IPS-18a (cell line): ENCODE measurements around the gene B3GALT5.
"Not testable (repeated sequence)": the region's sequence is repeated elsewhere in the genome, so short reads cannot be mapped to it uniquely, and the experiment has no call there.

ENCODE experiments used
- H3K27ac ChIP-seq: one replicate; pipeline ENCODE4 v1.5.1; 2013; ENCODE audit warnings: low read length
- H3K27me3 ChIP-seq: one replicate; pipeline ENCODE4 v1.6.1; 2013; ENCODE audit warnings: mild to moderate bottlenecking, low read length; ENCODE audit not compliant: control insufficient read depth, insufficient read depth
- H3K36me3 ChIP-seq: one replicate; pipeline ENCODE4 v1.6.1; 2013; ENCODE audit warnings: low read depth, low read length; ENCODE audit not compliant: control insufficient read depth
- H3K4me1 ChIP-seq: one replicate; pipeline ENCODE4 v1.6.1; 2013; ENCODE audit warnings: low read depth, low read length; ENCODE audit not compliant: control insufficient read depth
- H3K4me3 ChIP-seq: one replicate; pipeline ENCODE4 v1.5.1; 2013; ENCODE audit warnings: low read length
- H3K9ac ChIP-seq: one replicate; pipeline ENCODE4 v1.6.1; 2013; ENCODE audit warnings: mild to moderate bottlenecking, low read length, moderate library complexity
- H3K9me3 ChIP-seq: one replicate; pipeline ENCODE4 v1.6.1; 2013; ENCODE audit warnings: low read depth, low read length; ENCODE audit not compliant: control insufficient read depth

The B3GALT5 gene, protein sequence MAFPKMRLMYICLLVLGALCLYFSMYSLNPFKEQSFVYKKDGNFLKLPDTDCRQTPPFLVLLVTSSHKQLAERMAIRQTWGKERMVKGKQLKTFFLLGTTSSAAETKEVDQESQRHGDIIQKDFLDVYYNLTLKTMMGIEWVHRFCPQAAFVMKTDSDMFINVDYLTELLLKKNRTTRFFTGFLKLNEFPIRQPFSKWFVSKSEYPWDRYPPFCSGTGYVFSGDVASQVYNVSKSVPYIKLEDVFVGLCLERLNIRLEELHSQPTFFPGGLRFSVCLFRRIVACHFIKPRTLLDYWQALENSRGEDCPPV

DNA sequence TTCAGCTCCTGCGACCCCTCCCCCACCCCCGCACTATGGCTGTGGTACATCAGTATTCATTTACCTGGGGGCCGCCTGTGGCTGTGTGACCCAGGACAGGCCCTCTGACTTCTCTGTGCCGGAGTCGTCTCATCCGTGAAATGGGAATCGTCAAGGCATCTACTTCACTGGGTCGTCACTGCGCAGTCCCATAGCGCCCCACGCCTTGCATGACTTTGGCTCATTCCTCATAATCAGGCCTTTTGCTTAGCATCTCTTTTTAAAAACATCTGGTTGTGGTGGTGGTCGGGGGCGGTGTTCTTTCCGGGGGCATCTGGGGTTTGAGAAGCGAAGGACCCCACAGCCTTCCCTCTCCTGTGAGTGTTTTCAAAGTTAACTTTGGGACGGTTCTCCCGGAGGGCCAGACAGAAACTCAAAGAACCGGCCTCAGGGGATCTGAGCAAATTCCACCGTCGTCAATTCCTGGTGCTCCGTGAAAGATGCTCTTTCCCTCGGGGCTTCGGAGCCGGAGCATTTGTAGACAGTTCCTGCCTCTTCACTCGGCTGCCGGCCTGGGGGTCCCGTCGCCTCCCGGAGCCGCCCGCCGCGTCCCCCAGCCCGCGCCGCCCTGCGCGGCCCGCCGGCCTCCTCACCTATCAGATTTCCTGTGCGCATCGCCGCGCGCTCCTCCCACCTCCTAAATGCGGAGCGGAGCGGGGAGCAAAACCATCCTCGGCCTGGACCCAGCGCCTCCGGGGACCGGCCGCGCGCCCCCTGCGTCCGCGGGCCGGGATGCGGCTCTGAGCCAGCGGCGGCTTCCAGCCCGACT lies at the start of gene B3GALT5:
Gene B3GALT5, plus strand, starts transcription at position 708 of the 808 bp plus-strand sequence. CDS start 47,620 bp downstream, outside the sequence.
- no peaks in the 10 kb centered on the region for H3K9me3 ChIP-seq
- no peaks in the 10 kb centered on the region for H3K27me3 ChIP-seq
- H3K9ac ChIP-seq: peak within 1 kb of the TSS; percentile 46
- peak within 1 kb of the TSS; percentile 92 for H3K4me3 ChIP-seq
- no peak within 1 kb of the TSS for H3K27ac ChIP-seq
- H3K36me3 ChIP-seq: peaks cover 26% of the 10 kb centered on the region
- peaks cover 25% of the 10 kb centered on the region for H3K4me1 ChIP-seq

- Histone ChIP-seq H3K4me3 (no peak overlapping the region), H3K9ac (no peak overlapping the region), H3K36me3 (no peaks in the 10 kb centered on the region), H3K27me3 (no peaks in the 10 kb centered on the region), H3K27ac (no peak overlapping the region), H3K4me1 (no peaks in the 10 kb centered on the region), H3K9me3 (no peaks in the 10 kb centered on the region)
Measured at GRCh38 chr21:39564200-39564599, 48.5 kb upstream of the B3GALT5 start.

DNA sequence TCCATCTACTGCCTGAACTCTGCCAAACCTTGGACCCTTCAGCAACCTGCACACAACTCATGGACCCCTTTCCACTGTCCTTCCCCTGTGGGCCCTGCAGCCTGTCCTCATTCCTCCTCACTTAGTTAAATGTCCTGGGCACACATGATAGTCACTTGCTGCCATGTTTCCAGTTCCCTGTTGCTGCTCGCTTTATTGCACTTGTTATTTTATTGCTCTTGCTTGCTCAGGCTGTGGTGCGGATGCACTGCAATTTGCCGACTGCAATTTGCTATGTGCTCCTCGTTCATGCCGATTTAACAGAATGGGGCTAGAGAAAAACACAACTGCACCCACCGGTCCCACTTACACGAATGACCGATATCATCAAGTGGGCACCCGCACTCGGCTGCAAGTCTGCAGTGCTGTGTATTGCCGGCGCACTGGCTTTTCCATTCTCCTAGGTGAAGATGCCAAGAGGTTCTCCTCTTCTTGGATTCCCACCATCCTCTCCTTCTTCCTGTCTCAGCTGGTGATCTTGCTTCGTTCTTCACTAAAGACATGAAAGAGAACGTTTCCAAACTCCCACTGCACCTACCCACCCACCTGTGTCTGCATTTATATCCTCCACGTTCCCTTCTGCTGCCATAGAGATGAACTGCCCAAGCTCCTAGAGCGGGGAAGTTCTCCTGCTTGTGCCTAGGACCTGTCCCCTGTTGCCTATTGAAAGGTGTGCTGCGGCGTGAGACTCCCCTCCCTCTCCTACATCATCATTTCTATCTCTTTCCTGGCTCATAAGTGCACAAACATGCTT lies 45.4 kb upstream of the B3GALT5 start:
- no peak overlapping the region for H3K27ac ChIP-seq
- no peaks in the 10 kb centered on the region for H3K4me1 ChIP-seq
- H3K9ac ChIP-seq: no peak overlapping the region
- no peak overlapping the region for H3K4me3 ChIP-seq
- H3K27me3 ChIP-seq: no peaks in the 10 kb centered on the region
- H3K9me3 ChIP-seq: no peaks in the 10 kb centered on the region
- no peaks in the 10 kb centered on the region for H3K36me3 ChIP-seq

DNA sequence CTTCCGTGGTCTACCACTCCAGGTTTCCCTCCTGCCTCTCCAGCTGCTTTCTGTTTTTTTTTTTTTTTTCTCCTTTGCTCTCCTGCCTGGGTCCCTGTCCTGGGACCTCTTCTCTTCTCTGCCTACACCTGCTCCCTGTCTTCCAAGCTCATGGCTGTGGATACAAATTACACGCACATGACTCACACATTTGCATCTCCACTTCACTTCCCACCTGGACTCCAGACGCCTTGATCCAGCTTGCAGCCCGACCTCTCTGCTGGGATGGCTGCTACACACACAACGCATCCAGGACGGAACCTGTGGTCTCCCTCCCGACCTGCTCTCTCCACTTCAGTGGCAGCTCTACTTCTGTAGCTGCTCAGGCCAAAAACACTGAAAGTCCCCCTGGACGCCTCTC lies 44.4 kb upstream of the B3GALT5 start:
- no peak overlapping the region for H3K4me3 ChIP-seq
- H3K27me3 ChIP-seq: no peaks in the 10 kb centered on the region
- H3K9ac ChIP-seq: no peak overlapping the region
- no peaks in the 10 kb centered on the region for H3K4me1 ChIP-seq
- no peaks in the 10 kb centered on the region for H3K9me3 ChIP-seq
- no peaks in the 10 kb centered on the region for H3K36me3 ChIP-seq
- H3K27ac ChIP-seq: no peak overlapping the region

DNA sequence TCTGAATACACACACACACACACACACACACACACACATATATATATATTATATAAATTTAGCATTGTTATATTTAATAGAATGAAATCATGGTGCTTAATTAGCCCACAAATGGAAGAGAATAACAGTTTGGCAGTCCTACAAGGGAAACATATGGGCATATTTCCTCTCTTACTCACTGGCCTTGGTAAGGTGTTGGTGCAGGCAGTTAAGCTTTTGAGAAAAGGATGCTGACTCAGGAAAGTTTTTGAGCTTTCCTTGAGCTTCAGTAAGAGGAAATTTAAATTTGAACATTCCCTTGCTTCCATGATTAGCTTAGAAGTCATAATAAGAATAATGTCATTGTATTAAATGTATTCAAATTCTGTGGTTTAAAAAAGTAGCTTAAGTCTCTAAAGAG lies 37.0 kb upstream of the B3GALT5 start:
- Histone ChIP-seq H3K27ac (no peak overlapping the region), H3K27me3 (no peaks in the 10 kb centered on the region), H3K4me3 (no peak overlapping the region), H3K9ac (no peak overlapping the region), H3K36me3 (no peaks in the 10 kb centered on the region), H3K4me1 (peaks cover 9% of the 10 kb centered on the region), H3K9me3 (no peaks in the 10 kb centered on the region)

- no peaks in the 10 kb centered on the region for H3K9me3 ChIP-seq
- H3K27ac ChIP-seq: no peak overlapping the region
- H3K9ac ChIP-seq: no peak overlapping the region
- no peak overlapping the region for H3K4me3 ChIP-seq
- no peaks in the 10 kb centered on the region for H3K27me3 ChIP-seq
- H3K4me1 ChIP-seq: peaks cover 9% of the 10 kb centered on the region
- no peaks in the 10 kb centered on the region for H3K36me3 ChIP-seq
Measured at GRCh38 chr21:39576518-39577128, 36.1 kb upstream of the B3GALT5 start.

GRCh38 chr21:39579734-39580332 lies 32.9 kb upstream of the B3GALT5 start:
- no peaks in the 10 kb centered on the region for H3K36me3 ChIP-seq
- H3K4me1 ChIP-seq: peaks cover 9% of the 10 kb centered on the region
- no peak overlapping the region for H3K9ac ChIP-seq
- no peak overlapping the region for H3K4me3 ChIP-seq
- H3K27me3 ChIP-seq: no peaks in the 10 kb centered on the region
- no peak overlapping the region for H3K27ac ChIP-seq
- no peaks in the 10 kb centered on the region for H3K9me3 ChIP-seq

- H3K4me3 ChIP-seq: no peak overlapping the region
- peaks cover 9% of the 10 kb centered on the region for H3K4me1 ChIP-seq
- no peak overlapping the region for H3K9ac ChIP-seq
- H3K36me3 ChIP-seq: no peaks in the 10 kb centered on the region
- H3K9me3 ChIP-seq: no peaks in the 10 kb centered on the region
- H3K27ac ChIP-seq: no peak overlapping the region
- H3K27me3 ChIP-seq: no peaks in the 10 kb centered on the region
Measured at GRCh38 chr21:39580744-39581143, 32.0 kb upstream of the B3GALT5 start.

DNA sequence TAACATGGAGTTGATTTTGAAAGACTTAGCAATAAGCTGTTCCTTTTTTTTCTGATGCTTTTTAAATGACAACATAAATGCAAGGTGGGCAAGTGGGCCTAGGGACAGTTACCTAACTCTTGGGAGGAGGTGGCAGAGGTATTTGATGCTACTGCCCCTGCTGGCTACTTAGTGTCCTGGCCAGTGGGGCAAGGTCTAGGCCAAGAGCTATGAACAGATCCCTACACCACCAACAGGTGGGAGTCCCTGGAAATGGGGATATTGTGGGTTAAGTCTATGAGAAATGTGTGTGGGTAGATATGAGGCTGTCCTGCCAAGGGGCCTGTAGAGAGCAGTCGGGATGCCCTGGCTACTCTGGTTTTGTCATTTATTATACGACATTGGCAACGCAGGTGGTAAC lies 31.3 kb upstream of the B3GALT5 start:
- Histone ChIP-seq H3K4me1 (peaks cover 9% of the 10 kb centered on the region), H3K27ac (no peak overlapping the region), H3K36me3 (no peaks in the 10 kb centered on the region), H3K27me3 (no peaks in the 10 kb centered on the region), H3K9me3 (no peaks in the 10 kb centered on the region), H3K9ac (no peak overlapping the region), H3K4me3 (no peak overlapping the region)

DNA sequence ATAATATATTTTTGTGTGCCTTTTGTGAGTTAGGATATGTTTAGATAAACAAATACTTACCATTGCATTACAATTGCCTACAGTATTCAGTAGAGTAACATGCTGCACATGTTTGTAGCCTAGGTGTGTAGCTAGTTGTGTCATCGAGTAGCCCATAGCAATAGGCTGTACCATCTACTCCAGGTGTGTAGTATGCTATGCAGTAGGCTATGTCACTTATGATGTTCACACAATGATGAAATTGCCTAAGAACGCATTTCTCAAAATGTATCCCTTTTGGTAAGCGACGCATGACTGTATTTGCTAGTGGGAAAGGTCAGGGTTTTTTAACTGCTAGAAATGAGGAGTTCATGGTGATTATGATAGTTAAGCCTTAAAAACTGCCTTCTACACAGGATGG lies 30.0 kb upstream of the B3GALT5 start:
- Histone ChIP-seq H3K4me1 (peaks cover 4% of the 10 kb centered on the region), H3K4me3 (no peak overlapping the region), H3K27ac (no peak overlapping the region), H3K36me3 (no peaks in the 10 kb centered on the region), H3K27me3 (no peaks in the 10 kb centered on the region), H3K9me3 (peaks cover 2% of the 10 kb centered on the region), H3K9ac (no peak overlapping the region)

GRCh38 chr21:39583586-39583985 lies 29.2 kb upstream of the B3GALT5 start:
- H3K27ac ChIP-seq, H3K36me3 ChIP-seq, H3K4me1 ChIP-seq, H3K27me3 ChIP-seq, H3K9ac ChIP-seq, H3K9me3 ChIP-seq, H3K4me3 ChIP-seq: not testable (repeated sequence)
